Calu3 (cell line): ENCODE results near the gene AP1S1. TPM values are rescaled to one million over a fixed set of nuclear protein-coding genes. Genes with fewer than 3 reads are reported as not detected.
"Not testable (repeated sequence)": the region's sequence is repeated elsewhere in the genome, so short reads cannot be mapped to it uniquely, and the experiment has no call there.

Experiments
- Bru-seq: library from RNA; stranded (reverse); fragments of 400-500 nt; gene quantifications from one replicate; lab custom pipeline; 2021; lab: Mats Ljungman, UMichigan
- BruChase-seq, 2 experiments: library from RNA; stranded (reverse); fragments of 400-500 nt; gene quantifications; one replicate each; lab custom pipeline; 2021; lab: Mats Ljungman, UMichigan
- BruUV-seq: library from RNA; stranded (reverse); fragments of 400-500 nt; replicated peaks from 2 replicates; lab custom pipeline; 2021; lab: Mats Ljungman, UMichigan
- CTCF ChIA-PET: fragments of 300-600 bp; sonication (Branson Sonifier 250); formaldehyde crosslinking; loops from one replicate; lab custom pipeline; 2022; ENCODE audit warnings: antibody characterized with exemption; lab: Charles Lee
- DNase-seq: peaks from one replicate; pipeline ENCODE4 v3.0.0; 2022
- H3K27ac Mint-ChIP-seq: one replicate; pipeline ENCODE4 v1.8.0; 2022; ENCODE audit warnings: mixed read lengths; ENCODE audit not compliant: unreplicated experiment
- H3K27me3 Mint-ChIP-seq: one replicate; pipeline ENCODE4 v1.8.0; 2022; ENCODE audit warnings: mixed read lengths; ENCODE audit not compliant: unreplicated experiment
- H3K36me3 Mint-ChIP-seq: one replicate; pipeline ENCODE4 v1.8.0; 2022; ENCODE audit warnings: mild to moderate bottlenecking, moderate library complexity, mixed read lengths; ENCODE audit not compliant: insufficient read depth, unreplicated experiment
- H3K4me1 Mint-ChIP-seq: one replicate; pipeline ENCODE4 v1.8.0; 2022; ENCODE audit warnings: mild to moderate bottlenecking, low read depth, mixed read lengths; ENCODE audit not compliant: unreplicated experiment
- H3K4me3 Mint-ChIP-seq: one replicate; pipeline ENCODE4 v1.8.0; 2022; ENCODE audit warnings: mild to moderate bottlenecking, low read depth, moderate library complexity, mixed read lengths; ENCODE audit not compliant: unreplicated experiment
- H3K9me3 Mint-ChIP-seq: one replicate; pipeline ENCODE4 v1.8.0; 2022; ENCODE audit warnings: low read depth, mixed read lengths; ENCODE audit not compliant: unreplicated experiment
- CTCF ChIP-seq: fragments of 200-600 bp; IDR thresholded peaks from one replicate; pipeline ENCODE4 v1.8.0; 2022; ENCODE audit warnings: antibody characterized with exemption; ENCODE audit not compliant: unreplicated experiment
- intact Hi-C: fragments of 100-400 bp; cut with micrococcal nuclease; formaldehyde crosslinking; loops from one replicate; pipeline ENCODE4 v1.10.0; 2022; ENCODE audit not compliant: unreplicated experiment
- long read RNA-seq: library from polyadenylated mRNA; stranded (forward); transcript quantifications from one replicate; pipeline ENCODE4 v2.0.0, GENCODE V29; 2022
- total RNA-seq: library from RNA; stranded (reverse); gene quantifications from 2 replicates; pipeline ENCODE4 v1.2.3, GENCODE V29; 2022

The AP1S1 gene
- total RNA-seq (45.6 and 61.6 TPM in 2 replicates), Bru-seq, nascent RNA (percentile 60 among the genes with signal in this experiment), BruChase-seq, experiment 1, labeled RNA remaining after a 6-hour chase (percentile 73 among the genes with signal in this experiment), BruChase-seq, experiment 2, labeled RNA remaining after a 2-hour chase (percentile 65 among the genes with signal in this experiment)
- long read RNA-seq, transcript AP1S1-201 (5 exons, 1,303 nt), result major isoform, 19 of 23 reads
- long read RNA-seq, partial matches to known transcripts, result 1 of 23 reads
- long read RNA-seq, other reads (novel, unspliced or antisense), result 2 of 23 reads

- peak; percentile 86 for DNase-seq
- no peak for TF ChIP-seq CTCF
- intact Hi-C loops, result no loop called here
- Mint-ChIP-seq H3K4me3 (peak within 1 kb of the TSS; percentile 58), H3K9me3 (no peaks in the 10 kb centered on the region), H3K36me3 (peaks cover 30% of the 10 kb centered on the region), H3K27ac (peak within 1 kb of the TSS; percentile 60), H3K4me1 (peaks cover 7% of the 10 kb centered on the region), H3K27me3 (no peaks in the 10 kb centered on the region)
- CTCF ChIA-PET, result no interaction called here
- no TSS peak for BruUV-seq
These were observed at the start of gene AP1S1 for GRCh38 chr7:101153969-101154692. Gene AP1S1 (plus strand): TSS chr7:101154476. CDS start chr7:101154515, 39 bp downstream.

DNA sequence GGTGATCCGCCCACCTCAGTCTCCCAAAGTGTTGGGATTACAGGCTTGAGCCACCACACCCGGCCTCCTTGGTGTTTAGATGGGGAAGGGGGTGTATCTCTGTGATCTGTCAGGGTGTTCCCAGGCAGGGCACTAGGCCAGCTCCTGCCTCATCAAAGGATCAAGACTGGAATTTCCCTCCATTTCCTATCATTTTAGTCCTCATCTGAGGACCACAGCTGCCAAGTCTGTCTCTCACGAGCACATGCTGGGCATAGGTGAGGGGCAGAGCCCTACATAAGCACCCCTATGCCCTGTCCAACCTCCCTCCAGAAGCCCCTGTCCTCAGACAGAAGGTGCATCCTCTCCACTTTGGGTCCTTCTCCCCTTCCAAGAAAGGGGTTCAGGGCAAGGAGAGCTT, 49.5 kb upstream of the AP1S1 start:
- Mint-ChIP-seq H3K4me3 (no peak overlapping the region), H3K27ac (no peak overlapping the region), H3K4me1 (peaks cover 25% of the 10 kb centered on the region), H3K9me3 (no peaks in the 10 kb centered on the region), H3K27me3 (no peaks in the 10 kb centered on the region), H3K36me3 (peaks cover 4% of the 10 kb centered on the region)
- CTCF ChIA-PET, result interaction anchor here (0.7 kb wide), 1 partner anchor 19 kb away, joined by 3 read pairs; no protein-coding TSS in a partner anchor
- BruUV-seq, result no TSS peak
- DNase-seq, result no peak
- intact Hi-C loops, result no loop called here
- TF ChIP-seq CTCF, result no peak

DNA sequence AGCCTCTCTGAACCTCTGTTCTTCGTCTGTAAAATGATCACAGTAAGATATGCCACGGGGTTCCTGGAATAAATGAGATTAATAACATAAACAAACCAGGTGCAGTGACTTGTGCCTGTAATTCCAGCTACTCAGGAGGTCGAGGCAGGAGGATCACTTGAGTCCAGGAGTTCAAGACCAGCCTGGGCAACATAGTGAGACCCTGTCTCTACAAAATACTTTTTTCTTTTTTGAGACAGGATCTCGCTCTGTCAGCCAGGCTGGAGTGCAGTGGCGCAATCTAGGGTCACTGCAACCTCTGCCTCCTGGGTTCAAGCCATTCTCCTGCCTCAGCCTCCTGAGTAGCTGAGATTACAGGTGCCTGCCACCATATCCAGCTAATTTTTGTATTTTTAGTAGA, 49.0 kb upstream of the AP1S1 start:
- CTCF ChIA-PET, H3K27me3 Mint-ChIP-seq, DNase-seq, intact Hi-C loops, H3K27ac Mint-ChIP-seq, H3K9me3 Mint-ChIP-seq, BruUV-seq, H3K4me3 Mint-ChIP-seq, H3K36me3 Mint-ChIP-seq: not testable (repeated sequence)
- peaks cover 21% of the 10 kb centered on the region for H3K4me1 Mint-ChIP-seq

DNA sequence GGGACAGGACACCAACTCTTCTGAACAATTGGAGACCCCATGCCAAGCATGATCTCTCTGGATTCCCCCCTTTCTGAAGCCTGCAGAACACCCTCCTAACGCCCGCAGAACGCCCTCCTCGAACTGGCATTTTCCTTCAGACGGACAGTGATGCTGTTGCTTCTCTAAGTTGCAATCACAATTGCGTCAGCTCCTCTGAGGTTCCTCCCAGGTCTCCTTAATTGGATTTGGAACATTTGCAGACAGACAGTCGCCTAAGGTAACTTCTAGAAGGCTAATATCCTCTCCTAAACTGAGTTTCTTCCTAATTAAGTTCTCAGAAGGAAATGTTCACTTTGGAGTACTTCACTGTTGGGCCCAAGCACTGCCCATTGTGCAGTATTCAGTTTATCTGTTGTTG, 47.9 kb upstream of the AP1S1 start:
- TF ChIP-seq CTCF, result no peak
- Mint-ChIP-seq H3K27me3 (no peaks in the 10 kb centered on the region), H3K36me3 (no peaks in the 10 kb centered on the region), H3K9me3 (no peaks in the 10 kb centered on the region), H3K4me3 (no peak overlapping the region), H3K4me1 (peaks cover 12% of the 10 kb centered on the region), H3K27ac (no peak overlapping the region)
- intact Hi-C loops, result no loop called here
- no TSS peak for BruUV-seq
- CTCF ChIA-PET, result no interaction called here
- DNase-seq, result no peak
